D341Med (cell line): Measurements from ENCODE around the gene LEMD2.
A peak's percentile ranks its signal among the peaks of the same experiment; 100 is the strongest.

Source experiments
- DNase-seq: peaks from one replicate; pipeline ENCODE4 v3.0.0; 2012; ENCODE audit warnings: low spot score

Gene LEMD2

GRCh38 chr6:33794910-33795623, 6.1 kb upstream of the LEMD2 start:
- no peak for DNase-seq

- DNase-seq, result no peak
These were observed 4.1 kb upstream of the LEMD2 start for GRCh38 chr6:33792981-33793380.

- no peak for DNase-seq
These were observed 2.7 kb upstream of the LEMD2 start for GRCh38 chr6:33791620-33792019.

GRCh38 chr6:33790910-33791309, 2.0 kb upstream of the LEMD2 start:
- DNase-seq, result no peak

GRCh38 chr6:33790379-33790778, 1.4 kb upstream of the LEMD2 start:
- DNase-seq, result no peak

- DNase-seq, result no peak
These were observed 593 bp upstream of the LEMD2 start for GRCh38 chr6:33789550-33789895.

- peak; percentile 81 for DNase-seq
These were observed 806 bp downstream of the LEMD2 start for GRCh38 chr6:33787954-33788693.

GRCh38 chr6:33787346-33787953, 1.5 kb downstream of the LEMD2 start:
- DNase-seq, result no peak

- DNase-seq, result no peak
These were observed 2.2 kb downstream of the LEMD2 start for GRCh38 chr6:33786736-33787135.

- no peak for DNase-seq
These were observed 3.2 kb downstream of the LEMD2 start for GRCh38 chr6:33785778-33786177.

GRCh38 chr6:33784787-33785186, 4.1 kb downstream of the LEMD2 start:
- no peak for DNase-seq

- DNase-seq, result no peak
These were observed 5.0 kb downstream of the LEMD2 start for GRCh38 chr6:33783781-33784520.

GRCh38 chr6:33782561-33782960, 6.4 kb downstream of the LEMD2 start:
- DNase-seq, result no peak

- no peak for DNase-seq
These were observed 7.6 kb downstream of the LEMD2 start for GRCh38 chr6:33781131-33781975.

GRCh38 chr6:33779895-33780294, 9.0 kb downstream of the LEMD2 start:
- no peak for DNase-seq

GRCh38 chr6:33779290-33779689, 9.6 kb downstream of the LEMD2 start:
- DNase-seq, result peak; percentile 65

GRCh38 chr6:33778444-33779121, 10.3 kb downstream of the LEMD2 start:
- no peak for DNase-seq

GRCh38 chr6:33777398-33778388, 11.2 kb downstream of the LEMD2 start:
- DNase-seq, result no peak

GRCh38 chr6:33776764-33777163, 12.2 kb downstream of the LEMD2 start:
- DNase-seq, result no peak

- no peak for DNase-seq
These were observed 12.7 kb downstream of the LEMD2 start for GRCh38 chr6:33776186-33776585.
